Fibroblast of gingiva (primary cell): ENCODE results near the gene NEDD4L.

ENCODE experiments used
- DNase-seq: peaks from one replicate; pipeline ENCODE4 v3.0.0-alpha.2; 2011; ENCODE audit warnings: low read depth

NEDD4L gene

DNA sequence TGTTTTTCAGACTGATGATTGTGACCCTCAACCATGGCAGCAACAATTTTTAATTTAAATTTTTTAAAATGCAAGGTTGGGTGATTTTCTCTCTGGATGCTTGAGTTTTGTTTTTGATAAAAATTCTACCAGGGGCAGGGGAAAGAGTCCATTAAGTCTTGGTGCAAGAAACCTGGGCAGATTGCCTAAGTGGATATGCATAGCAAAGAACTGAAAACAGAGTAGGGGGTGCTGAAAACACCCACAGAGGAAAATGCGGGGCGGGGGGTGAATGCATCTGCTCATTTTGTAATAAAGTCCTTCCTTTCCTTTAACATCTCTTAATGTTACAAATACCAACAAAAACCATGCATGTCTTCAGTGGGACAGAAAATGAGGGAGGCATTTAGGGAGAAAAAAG lies 138.0 kb downstream of the NEDD4L start:
- DNase-seq, result no peak

DNA sequence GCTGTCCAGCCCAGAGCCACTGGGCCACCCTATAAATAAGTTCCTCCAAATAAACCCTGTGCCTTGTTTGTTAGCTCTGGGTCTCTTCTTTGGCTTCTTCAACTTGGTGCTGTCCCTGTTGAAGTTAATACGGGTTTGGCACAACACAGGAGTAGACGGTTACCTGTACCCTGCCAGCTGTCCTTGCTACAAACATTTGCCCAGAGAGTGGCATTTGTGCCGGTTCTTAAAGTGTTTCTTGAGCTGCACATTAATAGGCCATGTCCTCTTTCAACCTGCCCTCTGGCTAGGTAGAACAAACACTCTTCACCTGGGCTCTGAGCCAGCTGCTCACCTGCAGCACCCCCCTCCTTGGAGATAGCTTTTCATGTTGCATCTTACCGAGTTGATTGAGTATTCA lies 139.2 kb downstream of the NEDD4L start:
- no peak for DNase-seq

DNA sequence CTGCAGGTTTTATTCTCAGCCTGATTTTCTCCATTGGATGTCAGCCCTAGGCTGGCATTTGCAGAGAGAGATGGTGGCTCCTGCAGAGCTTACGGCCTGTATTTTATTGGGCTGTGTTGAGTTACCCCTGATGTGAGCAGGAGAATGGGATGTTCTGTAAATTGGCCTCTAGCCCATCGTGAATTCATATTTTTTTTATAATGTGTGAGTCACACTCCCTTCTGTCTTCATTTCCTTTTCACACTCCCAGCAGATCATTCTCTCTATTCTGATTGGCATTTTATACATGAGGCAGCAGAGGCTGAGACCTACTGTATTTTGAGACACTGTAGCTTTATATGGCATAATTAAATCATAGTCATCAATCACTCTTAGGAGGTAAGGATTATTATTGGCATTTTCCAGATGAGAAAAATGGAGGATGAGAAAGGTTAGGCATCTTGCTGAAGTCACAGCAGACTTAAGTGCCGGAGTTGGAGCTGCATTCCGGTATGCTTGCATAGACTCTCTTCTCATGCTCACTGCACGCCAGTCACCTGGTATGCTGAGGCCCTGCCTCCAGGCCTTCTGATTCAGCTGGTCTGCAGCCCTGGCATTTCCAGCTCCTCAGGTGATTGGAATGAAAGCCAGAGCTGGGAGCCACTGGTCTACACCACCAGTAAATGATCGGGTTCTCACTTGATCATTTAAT lies 142.4 kb downstream of the NEDD4L start:
- DNase-seq, result no peak

DNA sequence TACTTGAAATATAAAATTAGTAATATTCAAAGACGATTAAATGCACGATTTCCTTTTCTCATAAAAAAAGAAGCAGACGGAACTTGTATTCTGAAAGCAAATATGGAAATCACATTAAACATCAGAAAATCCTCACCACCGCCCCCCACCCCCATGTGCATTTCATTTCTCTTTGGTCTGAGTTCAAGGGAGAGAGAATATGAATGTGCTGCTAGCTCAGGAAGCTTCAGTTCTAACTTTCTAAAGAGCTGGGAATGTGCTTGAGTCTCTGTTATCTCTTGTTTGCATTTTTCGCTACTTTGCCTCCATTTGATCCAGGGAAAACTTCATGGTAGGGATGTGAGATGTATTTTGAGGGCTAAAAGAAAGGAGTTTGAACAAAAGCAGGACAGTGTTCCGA lies 143.6 kb downstream of the NEDD4L start:
- no peak for DNase-seq

GRCh38 chr18:58188996-58189395 lies 145.0 kb downstream of the NEDD4L start:
- DNase-seq, result no peak

- DNase-seq, result no peak
Observed at GRCh38 chr18:58190842-58191530, 147.0 kb downstream of the NEDD4L start.

DNA sequence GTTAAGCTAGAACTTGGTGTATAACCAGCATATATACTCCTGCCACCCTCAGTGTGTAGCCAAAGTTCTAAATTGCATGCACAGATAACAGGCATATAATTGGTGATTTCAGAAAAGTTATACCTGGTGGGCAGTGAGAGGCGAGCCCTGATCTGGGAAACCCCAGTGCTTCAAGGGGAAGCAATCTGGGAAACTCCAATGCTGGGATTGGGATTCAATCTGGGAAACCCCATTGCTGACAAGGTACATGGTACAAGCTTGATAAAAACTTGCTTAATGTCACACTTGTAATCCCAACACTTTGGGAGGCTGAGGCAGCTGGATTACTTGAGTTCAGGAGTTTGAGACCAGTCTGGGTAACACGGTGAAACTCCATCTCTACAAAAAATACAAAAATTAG lies 147.6 kb downstream of the NEDD4L start:
- no peak for DNase-seq

GRCh38 chr18:58192519-58192918 lies 148.5 kb downstream of the NEDD4L start:
- no peak for DNase-seq

DNA sequence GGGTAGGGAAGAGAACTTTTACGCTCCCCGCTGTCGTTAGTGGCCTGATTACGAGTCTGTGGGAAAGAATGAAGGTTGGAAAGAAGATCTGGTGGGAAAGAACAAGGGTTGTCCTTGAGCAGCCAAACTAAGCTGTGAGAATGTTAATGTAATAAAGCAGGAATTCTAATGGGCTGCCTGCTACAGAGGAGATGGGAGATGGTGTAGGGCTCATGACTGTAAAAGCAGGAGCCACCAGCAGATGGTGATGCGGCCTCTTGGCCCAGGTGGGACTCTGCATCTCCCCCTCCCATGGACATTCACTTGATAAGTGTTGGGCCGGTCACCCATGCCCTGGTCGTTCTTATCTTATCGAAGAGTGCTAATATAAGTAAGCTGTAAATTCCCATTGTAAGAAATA lies 150.0 kb downstream of the NEDD4L start:
- no peak for DNase-seq

DNA sequence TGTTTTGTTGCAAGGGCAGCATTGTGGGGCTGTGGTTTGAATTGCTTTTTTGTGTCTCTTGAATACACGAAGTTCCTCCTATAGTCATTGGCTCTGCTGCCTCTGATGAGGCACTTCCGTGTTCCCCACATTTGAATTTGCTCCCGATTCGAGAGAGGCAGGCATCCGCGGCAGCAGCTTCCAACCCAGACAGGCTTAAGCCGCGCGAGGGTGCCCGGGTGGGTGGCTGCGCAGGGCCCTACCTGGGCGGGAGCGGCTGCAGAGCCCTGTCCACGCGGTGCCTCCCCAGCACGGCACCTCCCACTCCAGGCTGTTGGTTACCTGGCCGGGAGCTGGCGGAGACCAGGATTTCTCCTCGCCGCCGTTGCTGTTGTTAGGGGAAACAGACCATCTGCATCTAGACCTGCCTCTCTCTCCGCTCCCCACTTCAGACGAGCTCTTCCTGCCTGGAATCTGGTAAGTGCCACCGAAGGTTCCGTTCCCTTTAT lies 151.3 kb downstream of the NEDD4L start:
- no peak for DNase-seq

DNA sequence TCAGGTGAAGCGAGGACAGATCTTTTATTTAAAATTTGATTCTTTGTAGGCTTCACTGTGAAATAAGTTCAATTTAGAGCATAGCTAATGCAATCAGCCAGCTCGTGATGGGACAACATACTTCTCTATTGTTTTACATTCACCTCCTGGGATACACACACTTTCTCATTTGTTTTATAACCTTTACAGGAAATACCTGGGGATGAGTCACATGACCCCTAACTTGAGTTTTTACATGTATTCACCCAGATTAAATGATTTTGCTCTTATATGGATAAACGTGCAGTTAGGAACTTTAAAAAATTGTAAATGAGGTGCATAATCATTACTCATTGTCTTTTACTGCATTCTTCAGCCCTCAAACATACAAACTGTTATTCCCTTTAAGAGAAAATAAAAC lies 152.1 kb downstream of the NEDD4L start:
- no peak for DNase-seq

- no peak for DNase-seq
Observed at GRCh38 chr18:58196881-58197872, 153.2 kb downstream of the NEDD4L start.

- DNase-seq, result no peak
Observed at GRCh38 chr18:58201268-58201667, 157.2 kb downstream of the NEDD4L start.

DNA sequence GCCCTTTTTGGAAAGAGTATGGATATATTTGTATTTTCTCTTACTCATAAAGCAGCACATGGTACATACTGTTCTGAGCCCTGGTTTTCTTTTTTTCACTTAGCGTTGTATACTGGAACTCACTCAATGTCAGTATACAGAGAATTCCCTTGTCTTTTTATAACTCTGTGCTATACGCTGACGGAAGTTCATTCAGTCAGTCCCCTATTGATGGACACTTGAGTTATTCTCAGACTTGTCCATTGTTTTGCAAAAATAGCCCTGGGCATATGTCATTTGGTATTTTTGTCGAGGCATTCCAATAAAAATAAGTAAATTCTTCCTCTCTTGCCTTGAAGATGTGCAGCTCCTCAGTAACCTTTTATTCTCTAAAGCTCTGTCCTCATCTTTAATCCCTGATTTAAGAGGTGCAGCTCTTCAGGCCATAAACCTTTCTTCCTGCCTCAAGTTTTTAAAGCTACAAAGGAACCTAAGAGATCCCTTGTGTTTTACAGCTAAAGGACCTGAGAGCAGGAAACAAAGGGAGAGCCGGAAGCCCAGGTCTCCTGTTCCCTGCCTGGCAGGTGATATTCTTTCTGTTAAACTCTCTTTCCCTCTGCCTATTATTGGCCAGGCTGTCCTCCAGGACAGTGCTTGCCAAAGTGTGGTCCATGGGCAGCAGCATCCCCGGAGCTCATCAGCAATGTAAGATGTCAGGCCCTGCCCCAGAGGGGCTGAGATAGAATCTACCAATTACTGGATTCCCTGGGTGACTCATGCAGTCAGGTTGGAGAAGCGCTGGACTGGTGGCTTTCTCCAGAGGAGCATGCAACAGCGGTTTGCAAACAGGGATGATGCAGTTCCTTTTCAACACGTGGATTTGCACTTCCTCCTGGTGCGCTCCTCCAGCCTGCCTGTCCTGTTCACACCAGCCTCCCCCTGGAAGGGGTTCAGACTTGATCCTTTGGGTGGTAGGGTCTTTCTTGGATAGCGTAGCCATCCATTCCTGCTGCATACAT lies 158.0 kb downstream of the NEDD4L start:
- no peak for DNase-seq

DNA sequence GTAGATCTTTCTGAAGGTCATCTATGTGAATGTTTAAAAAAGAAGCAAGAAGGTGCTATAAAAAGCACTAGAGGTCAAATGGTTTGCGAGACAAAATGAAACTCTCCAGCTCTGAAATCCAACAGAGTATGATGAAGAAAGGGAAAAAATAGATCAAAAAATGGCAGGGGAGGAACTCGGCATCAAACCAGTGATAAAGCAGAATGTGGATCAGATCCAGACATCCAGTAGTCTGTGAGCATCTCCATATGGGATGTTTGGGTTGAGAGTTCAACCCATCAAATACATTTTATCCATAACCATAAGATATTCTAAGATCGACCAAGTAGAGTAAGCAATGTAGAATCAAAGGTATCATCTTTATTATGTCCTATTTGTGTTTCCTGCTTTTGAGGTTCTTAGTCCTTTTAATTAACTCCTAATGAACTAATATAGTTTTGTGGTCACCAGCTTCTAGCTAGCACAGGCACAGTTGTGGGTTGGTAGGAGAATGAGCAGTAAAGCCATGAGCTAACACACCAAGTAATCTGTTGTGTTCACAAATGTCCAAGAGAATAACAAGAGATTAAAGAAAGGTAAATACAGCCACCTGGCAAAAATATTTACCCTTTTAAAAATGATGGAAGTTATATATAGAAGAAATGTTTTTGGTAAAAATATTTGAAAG lies 160.9 kb downstream of the NEDD4L start:
- DNase-seq, result no peak

- peak; percentile 66 for DNase-seq
Observed at GRCh38 chr18:58205443-58206160, 161.6 kb downstream of the NEDD4L start.

GRCh38 chr18:58207520-58208152 lies 163.6 kb downstream of the NEDD4L start:
- no peak for DNase-seq

GRCh38 chr18:58208207-58208932 lies 164.3 kb downstream of the NEDD4L start:
- no peak for DNase-seq

- no peak for DNase-seq
Observed at GRCh38 chr18:58209326-58209725, 165.3 kb downstream of the NEDD4L start.
